OCI-LY7 (cell line): ENCODE results near the gene NFKB1.

Experiments used
- EZH2phosphoT487 ChIP-seq: fragments of 200-600 bp; sonication (generic); IDR thresholded peaks from 2 replicates; pipeline ENCODE4 v1.6.1; 2018; ENCODE audit warnings: low read depth, borderline replicate concordance, mild to moderate bottlenecking, mixed run types, antibody characterized with exemption, low read length, moderate library complexity, mixed read lengths
- TF ChIP-seq, protein P1 (sequence below): fragments of 200-600 bp; sonication (generic); conservative IDR thresholded peaks from 2 replicates; pipeline ENCODE4 v1.5.1; 2014; ENCODE audit warnings: mild to moderate bottlenecking, antibody characterized with exemption, low read length, moderate library complexity, mixed read lengths

DNA sequence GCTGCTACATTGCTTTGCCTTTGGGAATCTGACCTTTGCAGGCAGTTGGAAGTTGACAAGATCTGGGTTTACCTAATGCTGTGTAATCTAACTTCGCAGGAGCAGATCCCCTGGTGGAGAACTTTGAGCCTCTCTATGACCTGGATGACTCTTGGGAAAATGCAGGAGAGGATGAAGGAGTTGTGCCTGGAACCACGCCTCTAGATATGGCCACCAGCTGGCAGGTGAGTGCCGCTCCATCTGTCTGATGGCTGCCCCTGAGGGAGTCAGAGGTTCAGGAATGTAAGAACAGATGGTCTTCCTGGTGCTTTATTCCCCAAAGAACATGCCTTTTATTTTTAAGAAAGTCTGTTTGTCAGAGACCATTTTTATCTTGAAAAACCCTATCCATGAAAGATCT, 109.3 kb downstream of the NFKB1 start:
- TF ChIP-seq, protein P1, sequence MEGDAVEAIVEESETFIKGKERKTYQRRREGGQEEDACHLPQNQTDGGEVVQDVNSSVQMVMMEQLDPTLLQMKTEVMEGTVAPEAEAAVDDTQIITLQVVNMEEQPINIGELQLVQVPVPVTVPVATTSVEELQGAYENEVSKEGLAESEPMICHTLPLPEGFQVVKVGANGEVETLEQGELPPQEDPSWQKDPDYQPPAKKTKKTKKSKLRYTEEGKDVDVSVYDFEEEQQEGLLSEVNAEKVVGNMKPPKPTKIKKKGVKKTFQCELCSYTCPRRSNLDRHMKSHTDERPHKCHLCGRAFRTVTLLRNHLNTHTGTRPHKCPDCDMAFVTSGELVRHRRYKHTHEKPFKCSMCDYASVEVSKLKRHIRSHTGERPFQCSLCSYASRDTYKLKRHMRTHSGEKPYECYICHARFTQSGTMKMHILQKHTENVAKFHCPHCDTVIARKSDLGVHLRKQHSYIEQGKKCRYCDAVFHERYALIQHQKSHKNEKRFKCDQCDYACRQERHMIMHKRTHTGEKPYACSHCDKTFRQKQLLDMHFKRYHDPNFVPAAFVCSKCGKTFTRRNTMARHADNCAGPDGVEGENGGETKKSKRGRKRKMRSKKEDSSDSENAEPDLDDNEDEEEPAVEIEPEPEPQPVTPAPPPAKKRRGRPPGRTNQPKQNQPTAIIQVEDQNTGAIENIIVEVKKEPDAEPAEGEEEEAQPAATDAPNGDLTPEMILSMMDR: no peak
- TF ChIP-seq EZH2phosphoT487: no peak
